Activated CD8-positive, alpha-beta memory T cell treated with anti-CD3 and anti-CD28 coated beads, Interleukin-2, amount 50 U/mL, for 24 hours (primary cell): ENCODE measurements around the gene CEP57.
"Not testable (repeated sequence)": the region's sequence is repeated elsewhere in the genome, so short reads cannot be mapped to it uniquely, and the experiment has no call there.

Experiments used
- DNase-seq: peaks from one replicate; pipeline ENCODE4 v3.0.0-alpha.2; 2020; ENCODE audit errors: extremely low read depth

The CEP57 gene

GRCh38 chr11:95860024-95860423 lies 69.7 kb downstream of the CEP57 start:
- DNase-seq, result not testable (repeated sequence)

GRCh38 chr11:95863486-95864140 lies 73.3 kb downstream of the CEP57 start:
- no peak for DNase-seq

GRCh38 chr11:95867105-95867504 lies 76.8 kb downstream of the CEP57 start:
- no peak for DNase-seq

DNA sequence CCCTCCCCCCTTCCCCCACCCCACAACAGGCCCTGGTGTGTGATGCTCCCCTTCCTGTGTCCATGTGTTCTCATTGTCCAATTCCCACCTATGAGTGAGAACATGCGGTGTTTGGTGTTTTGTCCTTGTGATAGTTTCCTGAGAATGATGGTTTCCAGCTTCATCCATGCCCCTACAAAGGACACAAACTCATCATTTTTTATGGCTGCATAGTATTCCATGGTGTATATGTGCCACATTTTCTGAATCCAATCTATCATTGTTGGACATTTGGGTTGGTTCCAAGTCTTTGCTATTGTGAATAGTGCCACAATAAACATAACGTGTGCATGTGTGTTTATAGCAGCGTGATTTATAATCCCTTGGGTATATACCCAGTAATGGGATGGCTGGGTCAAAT lies 80.6 kb downstream of the CEP57 start:
- DNase-seq, result not testable (repeated sequence)

DNA sequence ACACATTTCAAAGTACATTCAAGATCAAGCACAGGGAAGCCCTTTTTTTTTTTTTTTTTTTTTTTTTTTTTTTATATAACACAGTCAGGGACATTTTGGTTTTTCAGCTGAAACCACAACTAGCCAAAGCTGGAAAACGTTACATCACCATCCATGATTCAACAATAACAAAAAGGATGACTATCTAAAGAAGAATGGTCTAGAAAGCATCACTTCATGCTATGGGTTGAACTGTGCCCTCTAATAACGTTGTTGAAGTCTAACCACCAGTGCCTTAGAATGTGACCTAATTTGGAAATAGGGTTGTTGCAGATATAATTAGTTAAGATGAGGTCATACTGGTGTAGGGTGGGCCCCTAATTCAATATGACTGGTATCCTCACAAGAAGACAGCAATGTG lies 87.0 kb downstream of the CEP57 start:
- DNase-seq, result no peak
